Activated CD8-positive, alpha-beta memory T cell treated with anti-CD3 and anti-CD28 coated beads for 1 hour (primary cell): ENCODE measurements around the gene RELN.
"Not testable (repeated sequence)": the region's sequence is repeated elsewhere in the genome, so short reads cannot be mapped to it uniquely, and the experiment has no call there.

Experiments
- DNase-seq, 2 donors: peaks; one replicate each; pipeline ENCODE4 v3.0.0-alpha.2; 2020; ENCODE audit warnings: low read depth in 1 of 2; ENCODE audit errors: extremely low read depth in 1 of 2

The RELN gene

DNA sequence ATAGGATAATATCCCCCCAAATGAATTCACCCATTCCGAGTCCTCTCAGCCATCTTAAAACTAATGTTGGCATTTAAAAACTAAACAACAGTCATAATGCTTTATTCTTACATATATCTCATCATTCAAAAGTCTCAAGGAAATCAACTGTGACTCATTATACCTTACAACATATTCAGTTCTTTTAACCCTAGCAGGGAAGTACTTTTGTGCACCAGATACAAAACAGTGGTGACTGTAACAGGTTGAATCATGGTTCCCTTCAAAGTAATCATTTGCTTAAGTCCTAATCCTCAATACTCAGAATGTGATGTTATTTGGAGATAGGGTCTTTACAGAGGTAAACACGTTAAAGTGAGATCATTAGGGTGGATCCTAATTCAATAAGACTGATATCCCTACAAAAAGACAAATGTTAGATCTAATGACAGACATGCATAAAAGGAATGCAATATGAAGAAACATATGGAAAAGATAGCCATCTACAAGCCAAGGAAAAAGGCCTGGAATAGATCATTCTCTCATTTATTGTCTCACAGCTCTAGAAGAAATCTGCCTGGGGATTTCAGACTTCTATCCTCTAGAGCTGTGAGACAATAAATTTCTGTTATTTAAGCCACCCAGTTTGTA is 42.3 kb downstream of the RELN start:
- DNase-seq = no peak

DNA sequence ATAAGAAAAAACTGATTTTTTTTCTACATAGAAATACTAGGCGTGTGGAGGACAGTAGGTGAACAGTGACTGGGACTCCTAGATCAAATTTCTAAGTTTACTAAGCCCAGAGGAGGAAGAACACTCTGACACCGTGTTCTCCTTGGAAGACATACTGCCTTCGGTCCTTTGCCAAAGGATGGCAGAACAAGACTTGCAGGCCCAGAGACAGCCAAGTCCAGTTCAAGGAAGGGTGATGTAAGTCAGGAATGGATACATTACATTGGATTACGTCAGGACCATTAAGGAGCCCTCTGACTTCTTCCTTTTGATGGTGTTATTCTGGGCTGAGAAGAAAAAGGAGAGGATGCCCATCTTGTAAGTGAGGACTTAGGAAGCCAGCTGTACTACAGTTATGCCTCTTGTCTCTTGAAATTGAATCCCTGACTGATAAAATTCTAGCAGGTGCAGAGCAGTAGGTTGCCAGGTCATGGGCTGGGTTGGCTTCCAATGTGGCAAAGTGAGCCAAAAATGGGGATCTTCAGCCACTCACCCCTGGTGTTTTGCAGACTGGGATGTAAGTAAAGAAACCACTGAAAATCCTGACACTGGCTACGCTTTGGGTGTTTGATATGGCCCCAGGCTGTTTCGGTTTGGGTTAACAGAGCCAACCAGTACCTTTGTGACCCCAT is 45.1 kb downstream of the RELN start:
- no peak for DNase-seq

DNA sequence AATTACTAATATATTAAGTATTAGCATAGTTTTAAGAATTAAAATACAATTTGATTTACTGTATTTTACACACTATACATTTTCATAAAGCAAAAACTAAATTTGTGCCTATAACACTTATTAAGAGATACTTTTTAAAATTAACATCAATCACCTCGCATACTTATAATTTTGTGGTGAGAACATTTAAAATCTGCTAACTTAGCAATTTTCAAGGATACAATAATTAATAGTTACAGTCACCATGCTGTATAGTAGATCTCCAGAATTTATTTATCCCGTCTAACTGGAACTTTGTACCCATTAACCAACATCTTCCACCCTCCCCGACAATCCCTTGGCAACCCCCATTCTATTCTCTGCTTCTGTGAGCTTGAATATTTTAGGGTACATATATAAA is 47.5 kb downstream of the RELN start:
- no peak for DNase-seq

DNA sequence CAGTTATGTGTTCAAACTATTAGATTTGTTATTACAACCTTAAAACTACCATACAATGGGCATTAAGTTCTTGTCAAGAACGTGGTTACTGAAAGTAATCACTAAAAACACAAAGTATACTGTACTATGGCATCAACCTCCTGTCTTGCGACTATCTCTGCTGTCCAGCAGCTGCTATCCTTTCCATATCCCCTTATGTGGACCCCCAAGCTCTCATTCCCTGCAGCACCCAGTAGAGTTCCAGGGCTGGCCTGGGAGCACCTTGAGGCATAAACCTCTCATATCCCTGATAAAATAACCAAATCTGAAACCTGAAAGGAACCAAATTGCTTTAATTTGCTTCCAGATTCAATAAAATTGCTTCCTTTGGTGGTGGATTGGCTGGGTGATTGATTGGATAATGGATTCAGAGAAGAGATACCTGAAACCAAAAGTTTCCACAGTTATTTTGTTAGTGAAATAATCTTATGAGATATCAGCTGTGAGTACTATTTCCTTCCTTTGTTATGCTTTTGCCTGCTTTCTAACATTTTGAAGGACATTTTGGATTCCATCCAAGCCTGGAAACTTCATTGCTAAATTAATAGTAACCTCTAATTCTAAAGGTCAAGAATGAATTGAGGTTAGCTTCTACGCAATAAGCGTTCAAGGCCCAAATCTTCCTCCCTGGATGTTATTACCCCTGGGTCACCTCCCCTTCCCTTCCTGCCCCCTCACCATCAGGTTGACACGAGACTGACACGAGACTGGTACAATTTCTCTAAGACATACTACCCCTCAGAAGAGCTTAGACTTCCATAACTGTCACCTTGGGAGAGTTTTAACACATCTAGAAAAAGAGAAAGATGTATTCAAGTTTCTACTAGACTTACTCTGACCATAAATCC is 48.8 kb downstream of the RELN start:
- no peak for DNase-seq

DNA sequence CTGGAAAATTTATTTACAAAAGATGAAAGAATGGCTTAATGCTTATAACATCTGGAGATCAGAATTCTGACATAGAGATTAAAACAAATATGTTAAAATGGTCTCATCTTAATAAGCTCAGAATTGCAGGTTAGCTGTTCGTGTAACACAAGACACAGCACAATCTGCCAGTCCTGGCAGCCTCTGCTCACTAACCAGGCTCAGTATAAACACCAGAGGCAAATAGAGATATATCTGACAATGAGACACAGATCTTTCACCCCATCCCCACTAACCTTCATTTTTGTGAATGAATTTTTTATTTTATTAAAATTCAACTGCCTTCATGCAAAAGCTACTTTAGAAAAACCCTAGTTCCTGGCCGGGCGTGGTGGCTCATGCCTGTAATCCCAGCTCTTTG is 51.8 kb downstream of the RELN start:
- DNase-seq = no peak

DNA sequence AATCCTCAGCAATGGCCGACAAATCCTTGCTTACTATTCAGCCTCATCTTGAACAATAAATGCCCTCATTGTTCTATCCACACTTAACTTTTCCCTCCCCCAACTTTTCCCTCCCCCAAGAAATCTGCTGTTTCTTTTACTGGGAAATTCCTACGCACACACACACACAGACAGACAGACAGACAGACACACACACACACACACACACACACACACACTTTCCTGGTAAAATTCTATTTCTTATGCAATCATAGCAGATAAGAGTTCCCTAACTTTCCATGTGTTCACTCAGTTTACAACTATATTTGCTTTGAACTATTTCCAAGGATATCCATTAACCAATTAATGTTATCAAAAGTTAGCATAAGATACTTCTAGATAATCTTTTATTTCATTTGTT is 52.9 kb downstream of the RELN start:
- DNase-seq = no peak

DNA sequence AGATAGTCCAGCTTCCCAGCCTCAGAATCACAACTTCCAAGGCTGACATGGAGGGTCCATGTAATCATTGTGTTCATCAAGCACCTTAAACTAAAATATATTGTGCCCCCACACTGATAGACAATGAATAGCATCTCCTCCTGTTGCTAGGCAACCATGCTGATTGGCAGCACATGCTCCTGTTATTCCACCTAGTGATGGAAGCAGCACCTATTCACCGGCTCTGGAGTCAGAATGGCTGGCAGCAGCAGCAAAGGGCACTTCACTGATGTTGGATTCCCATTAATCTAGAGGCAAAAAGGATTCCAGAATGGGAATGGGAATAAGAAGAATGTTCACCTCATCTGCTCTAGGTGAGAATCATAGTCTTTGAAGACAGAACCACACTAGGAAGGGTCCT is 55.0 kb downstream of the RELN start:
- no peak for DNase-seq

DNA sequence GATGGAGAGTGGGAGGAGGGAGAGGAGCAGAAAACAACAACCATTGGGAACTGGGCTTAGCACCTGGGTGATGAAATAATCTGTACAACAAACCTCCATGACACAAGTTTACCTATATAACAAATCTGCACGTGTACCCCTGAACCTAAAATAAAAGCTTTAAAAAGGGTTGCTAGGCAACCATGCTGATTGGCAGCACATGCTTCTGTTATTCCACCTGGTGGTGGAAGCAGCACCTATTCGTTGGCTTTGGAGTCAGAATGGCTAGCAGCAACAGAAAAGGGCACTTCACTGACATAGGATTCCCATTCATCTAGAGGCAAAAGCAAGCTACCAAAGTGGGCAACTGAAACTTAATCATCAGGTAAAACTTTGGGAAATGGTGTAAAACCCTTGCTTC is 57.1 kb downstream of the RELN start:
- no peak for DNase-seq

DNA sequence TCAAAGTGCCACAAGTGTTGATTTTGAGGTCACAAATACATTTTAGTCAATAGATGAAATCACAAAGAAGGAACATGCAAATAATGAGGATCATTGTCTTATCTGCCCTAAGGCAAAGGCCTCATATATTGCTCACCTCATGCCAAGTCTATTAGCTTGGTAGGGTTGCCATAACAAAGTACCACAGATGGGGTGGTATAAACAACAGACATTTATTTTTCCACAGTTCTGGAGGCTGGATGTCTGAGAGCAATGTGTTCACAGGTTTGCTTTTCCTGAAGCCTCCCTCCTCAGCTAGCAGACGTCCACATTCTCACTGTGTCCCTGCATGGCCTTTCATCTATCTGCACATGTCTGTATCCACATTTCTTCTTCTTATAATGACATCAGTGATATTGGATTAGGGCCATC is 59.6 kb downstream of the RELN start:
- no peak for DNase-seq

DNA sequence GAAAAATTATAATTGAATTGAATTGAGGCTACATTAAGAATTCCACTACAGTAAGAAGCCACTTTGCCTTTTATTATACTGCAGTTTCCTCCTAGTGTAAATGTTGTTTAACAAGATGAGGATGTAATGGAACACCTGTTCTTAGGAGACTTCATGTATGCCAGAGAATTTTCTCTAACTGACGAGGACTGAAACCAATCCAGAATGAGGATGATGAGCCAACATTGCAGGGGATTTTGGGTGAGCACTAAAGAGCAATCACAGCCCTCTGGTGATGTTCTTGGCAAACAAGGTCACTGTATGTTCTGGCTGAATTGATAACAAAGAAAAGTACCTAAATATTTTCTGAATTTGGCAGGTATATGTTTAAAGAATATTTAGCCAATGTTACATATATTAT is 60.9 kb downstream of the RELN start:
- DNase-seq = no peak

DNA sequence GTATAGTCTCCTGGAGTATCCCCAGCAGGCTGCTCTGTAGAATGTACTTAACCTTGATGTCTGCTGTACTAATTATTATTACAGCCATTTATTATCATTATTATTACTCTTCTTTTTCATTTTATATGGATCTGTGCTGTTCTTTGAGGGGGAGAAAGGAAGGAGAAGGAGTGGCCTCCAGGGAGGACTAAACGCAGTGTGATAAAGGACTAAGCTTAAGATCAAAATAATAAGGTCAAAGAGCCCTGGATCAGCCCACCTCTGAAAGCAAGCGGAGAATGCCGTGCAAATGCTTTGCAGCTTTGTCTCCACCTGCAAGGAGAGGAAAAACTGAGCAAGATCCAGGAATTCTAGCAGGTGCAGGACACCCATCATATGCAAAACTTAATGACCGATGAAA is 65.3 kb downstream of the RELN start:
- DNase-seq = no peak

DNA sequence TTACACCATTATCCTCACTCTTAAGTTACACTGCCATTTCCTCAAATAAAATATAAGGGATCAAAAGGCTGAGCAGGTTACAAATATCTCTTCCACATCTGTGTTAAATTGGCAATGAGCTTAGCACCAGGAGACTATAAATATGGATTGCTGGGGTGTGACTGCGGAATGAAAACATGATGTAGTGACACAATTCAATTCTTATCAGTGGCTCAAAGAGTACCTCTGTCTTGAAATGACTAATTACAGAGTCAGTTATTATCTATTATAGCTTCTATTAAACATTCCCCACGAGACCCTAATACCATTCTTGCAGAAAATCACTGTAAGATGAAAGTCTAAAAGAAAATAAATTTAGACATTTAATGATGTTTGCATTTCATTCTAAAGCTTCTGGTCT is 67.1 kb downstream of the RELN start:
- no peak for DNase-seq

DNA sequence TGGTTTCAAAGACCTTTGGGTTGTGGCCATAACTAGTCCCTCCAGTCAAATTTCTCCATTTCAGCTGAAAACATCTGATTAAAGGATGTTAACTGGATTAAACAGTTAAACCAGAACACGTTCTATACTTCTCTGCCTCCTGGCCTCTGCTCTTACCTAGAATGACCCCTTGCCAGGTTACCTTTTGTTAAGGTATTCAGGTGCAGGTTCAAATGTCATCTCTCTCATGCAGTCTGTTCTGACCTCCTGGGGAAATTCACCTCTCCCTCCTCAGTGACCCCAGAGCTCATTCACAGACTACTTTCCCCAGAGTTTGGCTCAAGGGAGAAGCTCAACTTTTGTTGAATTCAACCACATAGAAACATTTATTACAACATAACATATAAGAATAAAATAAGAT is 67.8 kb downstream of the RELN start:
- no peak for DNase-seq

DNA sequence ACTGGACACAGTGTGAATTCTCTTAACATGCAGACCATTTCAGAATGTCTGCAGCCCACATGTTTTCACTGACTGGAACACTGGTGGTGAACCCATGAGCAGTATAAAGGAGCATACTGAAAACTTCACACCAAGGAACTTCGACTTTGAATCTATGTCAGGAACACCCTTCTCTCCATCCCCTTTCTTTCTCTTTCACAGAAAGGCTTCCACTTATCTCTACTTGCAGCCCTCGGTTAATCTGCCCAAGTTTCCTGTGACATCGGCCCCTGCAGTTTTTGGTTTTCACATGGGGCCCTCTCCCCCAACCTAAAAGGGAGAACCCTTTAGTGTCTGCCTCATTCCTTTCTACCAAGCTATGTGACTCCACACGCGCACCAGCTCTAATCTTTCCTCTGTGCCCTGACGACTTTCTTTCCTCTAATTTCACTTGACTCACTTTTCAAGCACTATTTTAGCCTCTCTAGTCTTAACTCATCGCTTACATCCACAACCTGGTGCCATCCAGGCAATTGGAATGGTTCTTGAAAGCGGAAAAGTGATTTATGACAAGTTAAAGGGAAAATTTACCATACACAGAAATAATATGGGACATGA is 70.1 kb downstream of the RELN start:
- no peak for DNase-seq

DNA sequence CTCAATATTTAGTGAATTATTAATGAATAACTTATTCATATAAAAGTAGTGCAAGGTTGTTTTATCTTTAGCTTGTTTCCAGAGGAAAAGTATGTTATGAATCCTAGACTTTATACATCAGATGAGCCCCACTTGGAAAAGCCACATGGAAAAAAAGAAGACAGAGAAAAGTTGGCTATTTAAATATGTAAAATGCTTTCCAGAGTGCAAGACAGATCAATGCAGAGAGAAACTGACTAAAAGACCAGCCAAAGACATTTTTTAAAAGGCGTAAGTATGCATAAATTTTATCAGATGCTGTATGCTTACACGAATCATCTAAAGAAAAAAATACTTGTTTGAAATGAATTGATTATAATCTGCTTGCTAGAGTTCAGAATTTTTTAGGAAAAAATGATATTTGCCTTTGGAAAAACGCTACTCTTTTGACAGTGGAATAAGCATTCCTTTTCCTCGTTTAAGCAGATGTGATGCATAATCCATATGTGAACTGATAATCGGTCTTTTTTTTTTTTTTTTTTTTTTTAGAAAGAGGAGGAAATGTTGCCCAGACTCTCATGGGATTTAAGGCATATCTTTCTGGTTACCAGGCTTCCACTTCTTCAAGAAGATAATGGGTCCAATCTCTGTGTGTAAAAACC is 70.7 kb downstream of the RELN start:
- DNase-seq = no peak

DNA sequence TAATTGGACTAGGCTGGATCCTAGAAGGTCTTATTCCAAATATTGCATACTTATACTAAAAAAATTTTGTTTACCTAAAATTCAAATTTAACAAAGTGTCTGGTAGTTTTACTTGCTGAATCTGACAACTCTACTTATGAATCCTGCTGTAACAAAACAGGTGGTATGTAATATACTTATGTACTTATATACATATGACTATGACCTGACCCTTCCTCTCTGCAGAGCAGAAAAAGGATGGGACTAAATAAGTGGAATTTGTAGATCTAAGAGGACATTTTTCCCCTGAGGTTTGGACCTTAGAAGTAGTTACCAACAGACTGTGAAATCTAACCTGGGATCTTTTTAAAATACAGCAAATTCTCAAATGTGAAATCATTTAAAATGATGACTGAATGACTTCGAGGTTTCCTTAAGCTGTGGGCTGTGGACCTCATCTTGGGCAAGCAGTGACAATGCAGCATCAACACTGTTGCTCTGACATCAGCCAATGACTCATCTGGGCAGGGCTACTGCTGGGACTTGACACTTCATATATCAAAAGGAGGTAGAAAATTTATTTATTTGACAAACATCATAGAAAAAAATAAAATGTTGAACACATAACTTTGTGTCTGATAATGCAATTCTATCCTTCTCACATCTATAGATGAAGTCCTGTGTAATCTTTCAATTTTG is 73.6 kb downstream of the RELN start:
- no peak for DNase-seq

DNA sequence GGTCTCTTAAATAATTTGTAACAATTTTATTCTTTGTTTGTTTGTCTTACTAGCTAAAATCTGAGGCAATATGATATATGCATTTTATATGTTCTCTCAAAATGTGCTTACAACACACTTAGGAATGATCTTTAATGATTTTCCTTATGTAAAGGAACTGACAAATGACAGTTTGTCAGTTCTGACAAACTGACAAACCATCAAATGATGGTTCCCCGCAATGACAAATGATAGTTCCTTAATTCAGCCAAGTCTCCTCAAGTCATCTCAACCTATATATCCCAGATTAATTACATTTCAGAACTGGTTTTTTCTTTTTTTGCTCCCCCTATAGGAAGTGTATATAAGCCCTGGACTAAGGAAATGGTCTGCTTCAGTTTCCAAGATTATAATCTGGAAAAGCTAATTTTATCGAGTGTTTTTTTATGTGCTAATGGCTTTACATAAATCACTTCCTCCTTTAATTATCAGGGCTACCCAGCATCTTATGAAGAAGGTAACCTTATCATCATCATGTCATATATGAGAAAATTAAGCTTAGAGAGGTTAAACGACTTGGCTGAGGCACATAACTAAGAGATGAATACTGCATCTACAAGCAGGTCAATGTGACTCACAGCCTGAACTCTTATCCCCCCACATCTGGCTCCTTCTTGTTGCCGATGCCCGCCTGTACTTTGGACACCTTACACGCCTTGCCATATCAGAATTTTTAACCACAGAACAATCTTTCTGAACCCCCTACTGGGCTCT is 75.1 kb downstream of the RELN start:
- no peak for DNase-seq

DNA sequence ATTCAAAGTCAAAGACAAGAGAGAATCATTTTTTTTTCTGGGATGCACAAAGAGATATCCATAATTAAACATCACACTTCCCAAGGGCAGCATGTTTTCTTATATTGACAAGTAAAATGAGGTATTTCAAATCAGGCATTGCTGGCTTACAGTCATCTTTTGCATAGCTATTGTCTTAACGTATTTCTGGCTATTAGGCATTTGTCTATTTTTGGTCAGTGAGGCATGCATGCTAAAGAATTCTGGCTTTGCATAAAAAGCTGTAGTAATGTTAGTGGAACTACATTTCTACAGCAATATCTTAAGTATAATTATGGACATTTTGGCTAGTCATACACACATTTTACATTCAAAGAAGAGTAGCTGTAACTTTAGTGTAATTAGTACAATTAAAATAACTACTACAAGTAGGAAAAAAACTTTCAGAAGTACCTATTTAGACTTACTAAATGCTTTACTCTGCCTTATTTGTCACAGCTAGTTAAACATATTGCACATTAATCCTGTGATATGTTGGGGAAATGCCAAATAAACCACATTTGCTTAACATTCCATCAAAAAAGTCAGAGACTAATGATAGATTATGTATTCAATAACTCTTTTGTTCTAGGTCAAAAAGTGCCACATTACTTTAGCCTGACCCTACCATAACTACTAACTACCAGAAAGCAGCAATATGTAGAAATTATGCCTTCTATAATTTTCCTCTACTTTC is 76.4 kb downstream of the RELN start:
- DNase-seq = no peak

DNA sequence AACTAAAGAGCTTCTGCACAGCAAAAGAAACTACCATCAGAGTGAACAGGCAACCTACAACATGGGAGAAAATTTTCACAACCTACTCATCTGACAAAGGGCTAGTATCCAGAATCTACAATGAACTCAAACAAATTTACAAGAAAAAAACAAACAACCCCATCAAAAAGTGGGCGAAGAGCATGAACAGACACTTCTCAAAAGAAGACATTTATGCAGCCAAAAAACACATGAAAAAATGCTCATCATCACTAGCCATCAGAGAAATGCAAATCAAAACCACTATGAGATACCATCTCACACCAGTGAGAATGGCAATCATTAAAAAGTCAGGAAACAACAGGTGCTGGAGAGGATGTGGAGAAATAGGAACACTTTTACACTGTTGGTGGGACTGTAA is 78.4 kb downstream of the RELN start:
- not testable (repeated sequence) for DNase-seq
